Neural progenitor cell (in vitro differentiated cells): Measurements from ENCODE around the gene MAP6D1. TPM values are rescaled to one million over a fixed set of nuclear protein-coding genes. Genes with fewer than 3 reads are reported as not detected.

Experiments
- DNase-seq: peaks from one replicate; pipeline ENCODE4 v3.0.0-alpha.2; 2016; ENCODE audit warnings: low spot score
- H2AFZ ChIP-seq: fragments of 200-600 bp; sonication (generic); replicated peaks from 2 replicates; pipeline ENCODE4 v1.6.1; 2016; ENCODE audit warnings: antibody characterized with exemption
- H3F3A ChIP-seq: fragments of 200-600 bp; sonication (generic); 2 replicates; pipeline ENCODE4 v1.6.1; 2016; ENCODE audit warnings: antibody characterized with exemption, low read depth
- H3K27ac ChIP-seq: fragments of 200-600 bp; sonication (generic); 2 replicates; pipeline ENCODE4 v1.5.1; 2016; ENCODE audit warnings: mild to moderate bottlenecking
- H3K27me3 ChIP-seq: fragments of 200-600 bp; sonication (generic); 2 replicates; pipeline ENCODE4 v1.6.1; 2016; ENCODE audit warnings: mild to moderate bottlenecking, moderate library complexity
- H3K36me3 ChIP-seq: fragments of 200-600 bp; sonication (generic); 2 replicates; pipeline ENCODE4 v1.5.1; 2016
- H3K4me1 ChIP-seq: fragments of 200-600 bp; sonication (generic); 2 replicates; pipeline ENCODE4 v1.6.1; 2016; ENCODE audit warnings: mixed run types
- H3K4me2 ChIP-seq: fragments of 200-600 bp; sonication (generic); 2 replicates; pipeline ENCODE4 v1.6.1; 2016
- H3K4me3 ChIP-seq: fragments of 200-600 bp; sonication (generic); 2 replicates; pipeline ENCODE4 v1.5.1; 2016
- H3K79me2 ChIP-seq: fragments of 200-600 bp; sonication (generic); 2 replicates; pipeline ENCODE4 v1.6.1; 2016; ENCODE audit warnings: low read depth
- H3K9ac ChIP-seq: fragments of 200-600 bp; sonication (generic); 2 replicates; pipeline ENCODE4 v1.6.1; 2016
- H3K9me3 ChIP-seq: fragments of 200-600 bp; sonication (generic); 2 replicates; pipeline ENCODE4 v1.5.1; 2016; ENCODE audit warnings: low read depth
- H4K20me1 ChIP-seq: fragments of 200-600 bp; sonication (generic); 2 replicates; pipeline ENCODE4 v1.6.1; 2016; ENCODE audit warnings: low read depth
- H3K27ac Mint-ChIP-seq: 3 replicates; pipeline ENCODE4 v1.8.0; 2021; ENCODE audit warnings: mixed read lengths
- H3K27me3 Mint-ChIP-seq: 2 replicates; pipeline ENCODE4 v1.8.0; 2022; ENCODE audit warnings: low read depth, mild to moderate bottlenecking, inconsistent platforms, moderate library complexity, mixed read lengths; ENCODE audit not compliant: insufficient read depth
- H3K36me3 Mint-ChIP-seq: 3 replicates; pipeline ENCODE4 v1.8.0; 2021; ENCODE audit warnings: mixed read lengths
- H3K4me1 Mint-ChIP-seq: 3 replicates; pipeline ENCODE4 v1.8.0; 2021; ENCODE audit warnings: mixed read lengths
- H3K4me3 Mint-ChIP-seq: 3 replicates; pipeline ENCODE4 v1.8.0; 2021; ENCODE audit warnings: mild to moderate bottlenecking, moderate library complexity, mixed read lengths
- H3K9me3 Mint-ChIP-seq: 3 replicates; pipeline ENCODE4 v1.8.0; 2020; ENCODE audit warnings: mixed read lengths
- CTCF ChIP-seq: fragments of 200-600 bp; sonication (generic); IDR thresholded peaks from 2 replicates; pipeline ENCODE4 v1.5.1; 2017; ENCODE audit warnings: antibody characterized with exemption, mild to moderate bottlenecking
- EZH2 ChIP-seq: fragments of 200-600 bp; sonication (generic); IDR thresholded peaks from 2 replicates; pipeline ENCODE4 v1.6.1; 2017; ENCODE audit warnings: antibody characterized with exemption, mild to moderate bottlenecking, moderate library complexity
- EZH2phosphoT487 ChIP-seq: fragments of 200-600 bp; sonication (generic); IDR thresholded peaks from 2 replicates; pipeline ENCODE4 v1.6.1; 2017; ENCODE audit warnings: antibody characterized with exemption
- total RNA-seq: library from RNA; depleted of rRNA; stranded (reverse); fragments of >200 nt; gene quantifications from 2 replicates; pipeline ENCODE4 v1.2.3, GENCODE V29; 2015; ENCODE audit warnings: low replicate concordance

Gene MAP6D1
- total RNA-seq, 1 donor from 2014 or later = 3.5 TPM

GRCh38 chr3:183775781-183776180 is 49.6 kb downstream of the MAP6D1 start:
- no peak for TF ChIP-seq EZH2
- TF ChIP-seq EZH2phosphoT487 = no peak
- no peak for TF ChIP-seq CTCF
- Histone ChIP-seq H3K4me1 (no peaks in the 10 kb centered on the region), H3K79me2 (no peaks in the 10 kb centered on the region), H4K20me1 (no peaks in the 10 kb centered on the region), H3K36me3 (peaks cover 21% of the 10 kb centered on the region), H3K4me2 (no peak overlapping the region), H2AFZ (no peak overlapping the region), H3K9me3 (no peaks in the 10 kb centered on the region), H3K27me3 (no peaks in the 10 kb centered on the region), H3F3A (no peaks in the 10 kb centered on the region), H3K9ac (no peak overlapping the region), H3K27ac (no peak overlapping the region), H3K4me3 (no peak overlapping the region)
- no peak for DNase-seq
- Mint-ChIP-seq H3K27me3 (no peaks in the 10 kb centered on the region), H3K4me1 (no peaks in the 10 kb centered on the region), H3K9me3 (no peaks in the 10 kb centered on the region), H3K27ac (no peak overlapping the region), H3K36me3 (peaks cover 46% of the 10 kb centered on the region), H3K4me3 (no peak overlapping the region)

- no peak overlapping the region for H2AFZ ChIP-seq
- DNase-seq = no peak
- H3K27ac ChIP-seq = no peak overlapping the region
- no peaks in the 10 kb centered on the region for H3F3A ChIP-seq
- peaks cover 40% of the 10 kb centered on the region for H3K36me3 Mint-ChIP-seq
- H3K9ac ChIP-seq = no peak overlapping the region
- no peaks in the 10 kb centered on the region for H4K20me1 ChIP-seq
- no peaks in the 10 kb centered on the region for H3K27me3 ChIP-seq
- H3K79me2 ChIP-seq = no peaks in the 10 kb centered on the region
- no peak overlapping the region for H3K4me2 ChIP-seq
- no peaks in the 10 kb centered on the region for H3K4me1 Mint-ChIP-seq
- no peaks in the 10 kb centered on the region for H3K27me3 Mint-ChIP-seq
- no peaks in the 10 kb centered on the region for H3K9me3 ChIP-seq
- no peak overlapping the region for H3K27ac Mint-ChIP-seq
- H3K4me1 ChIP-seq = no peaks in the 10 kb centered on the region
- no peak overlapping the region for H3K4me3 ChIP-seq
- H3K9me3 Mint-ChIP-seq = no peaks in the 10 kb centered on the region
- TF ChIP-seq EZH2phosphoT487 (no peak), EZH2 (no peak), CTCF (no peak)
- no peak overlapping the region for H3K4me3 Mint-ChIP-seq
- H3K36me3 ChIP-seq = peaks cover 15% of the 10 kb centered on the region
These were observed 50.7 kb downstream of the MAP6D1 start for GRCh38 chr3:183774631-183775030.

GRCh38 chr3:183769453-183769852 is 55.9 kb downstream of the MAP6D1 start:
- Histone ChIP-seq H3K4me1 (no peaks in the 10 kb centered on the region), H3K27me3 (no peaks in the 10 kb centered on the region), H3K9ac (no peak overlapping the region), H3F3A (peaks cover 12% of the 10 kb centered on the region), H3K4me3 (no peak overlapping the region), H3K36me3 (peaks cover 12% of the 10 kb centered on the region), H3K79me2 (no peaks in the 10 kb centered on the region), H3K27ac (no peak overlapping the region), H2AFZ (no peak overlapping the region), H3K9me3 (no peaks in the 10 kb centered on the region), H4K20me1 (no peaks in the 10 kb centered on the region), H3K4me2 (no peak overlapping the region)
- H3K27me3 Mint-ChIP-seq = peaks cover 2% of the 10 kb centered on the region
- H3K36me3 Mint-ChIP-seq = peaks cover 30% of the 10 kb centered on the region
- H3K27ac Mint-ChIP-seq = no peak overlapping the region
- no peaks in the 10 kb centered on the region for H3K9me3 Mint-ChIP-seq
- TF ChIP-seq EZH2phosphoT487 = no peak
- no peak for TF ChIP-seq EZH2
- TF ChIP-seq CTCF = no peak
- H3K4me1 Mint-ChIP-seq = no peaks in the 10 kb centered on the region
- no peak for DNase-seq
- no peak overlapping the region for H3K4me3 Mint-ChIP-seq

GRCh38 chr3:183768114-183768513 is 57.3 kb downstream of the MAP6D1 start:
- Histone ChIP-seq H3K79me2 (no peaks in the 10 kb centered on the region), H4K20me1 (no peaks in the 10 kb centered on the region), H3F3A (peaks cover 16% of the 10 kb centered on the region), H3K4me2 (no peak overlapping the region), H2AFZ (no peak overlapping the region), H3K9ac (no peak overlapping the region), H3K4me1 (no peaks in the 10 kb centered on the region), H3K9me3 (no peaks in the 10 kb centered on the region), H3K4me3 (no peak overlapping the region), H3K36me3 (peaks cover 5% of the 10 kb centered on the region), H3K27ac (no peak overlapping the region), H3K27me3 (no peaks in the 10 kb centered on the region)
- DNase-seq = no peak
- no peaks in the 10 kb centered on the region for H3K9me3 Mint-ChIP-seq
- H3K27me3 Mint-ChIP-seq = peaks cover 2% of the 10 kb centered on the region
- H3K36me3 Mint-ChIP-seq = peaks cover 19% of the 10 kb centered on the region
- H3K4me3 Mint-ChIP-seq = no peak overlapping the region
- no peaks in the 10 kb centered on the region for H3K4me1 Mint-ChIP-seq
- H3K27ac Mint-ChIP-seq = no peak overlapping the region
- no peak for TF ChIP-seq EZH2phosphoT487
- no peak for TF ChIP-seq EZH2
- no peak for TF ChIP-seq CTCF
